OCI-LY1 (cell line): Measurements from ENCODE around the gene SP6.

ENCODE experiments used
- H2AFZ ChIP-seq: fragments of 200-600 bp; sonication (generic), shearing (Covaris generic); 2 replicates; pipeline ENCODE4 v1.6.0; 2014; ENCODE audit warnings: antibody characterized with exemption, mild to moderate bottlenecking, low read length
- H3F3A ChIP-seq: fragments of 200-600 bp; sonication (generic), shearing (Covaris generic); 2 replicates; pipeline ENCODE4 v1.6.0; 2014; ENCODE audit warnings: mild to moderate bottlenecking, antibody characterized with exemption, low read length, moderate library complexity; ENCODE audit not compliant: insufficient read depth
- H3K27ac ChIP-seq: fragments of 200-600 bp; sonication (generic); 2 replicates; pipeline ENCODE4 v1.5.1; 2014; ENCODE audit warnings: low read length, mixed run types, mild to moderate bottlenecking, low read depth; ENCODE audit not compliant: poor library complexity, severe bottlenecking
- H3K27me3 ChIP-seq: fragments of 200-600 bp; sonication (generic); 2 replicates; pipeline ENCODE4 v1.6.0; 2014; ENCODE audit warnings: antibody characterized with exemption, mild to moderate bottlenecking, low read length, moderate library complexity; ENCODE audit not compliant: insufficient read depth
- H3K36me3 ChIP-seq: fragments of 200-600 bp; sonication (generic); 2 replicates; pipeline ENCODE4 v1.6.1; 2014; ENCODE audit warnings: mild to moderate bottlenecking, antibody characterized with exemption, low read length, moderate library complexity, mixed read lengths; ENCODE audit not compliant: insufficient read depth
- H3K4me1 ChIP-seq: fragments of 200-600 bp; sonication (generic); 2 replicates; pipeline ENCODE4 v1.5.1; 2014; ENCODE audit warnings: mild to moderate bottlenecking, low read length, moderate library complexity; ENCODE audit not compliant: insufficient read depth, severe bottlenecking
- H3K4me2 ChIP-seq: fragments of 200-600 bp; sonication (generic), shearing (Covaris generic); 2 replicates; pipeline ENCODE4 v1.6.1; 2014; ENCODE audit warnings: low read length
- H3K4me3 ChIP-seq: fragments of 200-600 bp; sonication (generic); 2 replicates; pipeline ENCODE4 v1.5.1; 2014; ENCODE audit warnings: low read length, low read depth, mild to moderate bottlenecking, mixed read lengths; ENCODE audit not compliant: poor library complexity, severe bottlenecking
- H3K79me2 ChIP-seq: fragments of 200-600 bp; shearing (Covaris generic); 2 replicates; pipeline ENCODE4 v1.6.1; 2016; ENCODE audit warnings: mixed run types, low read length, mixed read lengths; ENCODE audit not compliant: insufficient read depth
- H3K9ac ChIP-seq: fragments of 200-600 bp; sonication (generic), shearing (Covaris generic); 2 replicates; pipeline ENCODE4 v1.6.1; 2014; ENCODE audit warnings: mild to moderate bottlenecking, low read length, mixed read lengths
- H3K9me2 ChIP-seq: fragments of 200-600 bp; sonication (generic), shearing (Covaris generic); 2 replicates; pipeline ENCODE4 v1.6.1; 2014; ENCODE audit warnings: low read depth, mild to moderate bottlenecking, low read length, mixed read lengths
- H3K9me3 ChIP-seq: fragments of 200-600 bp; shearing (Covaris generic); 2 replicates; pipeline ENCODE4 v1.6.1; 2014; ENCODE audit warnings: low read length, mixed read lengths
- H4K20me1 ChIP-seq: fragments of 200-600 bp; sonication (generic), shearing (Covaris generic); 2 replicates; pipeline ENCODE4 v1.6.0; 2016; ENCODE audit warnings: mild to moderate bottlenecking, low read length; ENCODE audit not compliant: insufficient read depth
- CTCF ChIP-seq: fragments of 200-600 bp; sonication (generic), shearing (Covaris generic); IDR thresholded peaks from 2 replicates; pipeline ENCODE4 v1.5.1; 2017; ENCODE audit warnings: mild to moderate bottlenecking, antibody characterized with exemption, low read length, moderate library complexity, mixed read lengths
- EZH2 ChIP-seq: fragments of 200-600 bp; sonication (generic), shearing (Covaris generic); IDR thresholded peaks from 2 replicates; pipeline ENCODE4 v1.8.0; 2017; ENCODE audit warnings: borderline replicate concordance, mixed run types, mild to moderate bottlenecking, antibody characterized with exemption, low read length, moderate library complexity, mixed read lengths

SP6 gene

GRCh38 chr17:47856830-47857229 is 5.9 kb upstream of the SP6 start:
- Histone ChIP-seq H3K27me3 (no peaks in the 10 kb centered on the region; the same call in none of the 2 replicates), H3K36me3 (no peaks in the 10 kb centered on the region), H3K4me2 (no peak overlapping the region), H2AFZ (no peak overlapping the region), H3K4me1 (no peaks in the 10 kb centered on the region), H3K9me2 (no peaks in the 10 kb centered on the region), H3K79me2 (no peaks in the 10 kb centered on the region), H3K27ac (no peak overlapping the region), H3K4me3 (no peak overlapping the region), H3K9me3 (no peaks in the 10 kb centered on the region), H3K9ac (no peak overlapping the region), H4K20me1 (no peaks in the 10 kb centered on the region), H3F3A (no peaks in the 10 kb centered on the region)
- no peak for TF ChIP-seq CTCF
- TF ChIP-seq EZH2: no peak

GRCh38 chr17:47855737-47856136 is 4.8 kb upstream of the SP6 start:
- Histone ChIP-seq H3F3A (no peaks in the 10 kb centered on the region), H3K9me3 (no peaks in the 10 kb centered on the region), H3K27me3 (no peaks in the 10 kb centered on the region; the same call in none of the 2 replicates), H3K27ac (no peak overlapping the region), H3K36me3 (no peaks in the 10 kb centered on the region), H4K20me1 (no peaks in the 10 kb centered on the region), H3K9me2 (no peaks in the 10 kb centered on the region), H3K79me2 (no peaks in the 10 kb centered on the region), H3K4me3 (no peak overlapping the region), H2AFZ (no peak overlapping the region), H3K4me1 (no peaks in the 10 kb centered on the region), H3K4me2 (no peak overlapping the region), H3K9ac (no peak overlapping the region)
- no peak for TF ChIP-seq EZH2
- no peak for TF ChIP-seq CTCF

- Histone ChIP-seq H3K27me3 (no peaks in the 10 kb centered on the region; the same call in none of the 2 replicates), H3F3A (no peaks in the 10 kb centered on the region), H2AFZ (no peak overlapping the region), H3K9me3 (no peaks in the 10 kb centered on the region), H3K9ac (no peak overlapping the region), H3K27ac (no peak overlapping the region), H3K79me2 (no peaks in the 10 kb centered on the region), H4K20me1 (no peaks in the 10 kb centered on the region), H3K4me2 (no peak overlapping the region), H3K36me3 (no peaks in the 10 kb centered on the region), H3K4me1 (no peaks in the 10 kb centered on the region), H3K9me2 (no peaks in the 10 kb centered on the region), H3K4me3 (no peak overlapping the region)
- TF ChIP-seq EZH2: no peak
- TF ChIP-seq CTCF: no peak
Observed at GRCh38 chr17:47853616-47854015, 2.7 kb upstream of the SP6 start.
